ENCODE data around the gene CACNG7.
A peak's percentile ranks its signal among the peaks of the same experiment; 100 is the strongest.
"Not testable (repeated sequence)": the region's sequence is repeated elsewhere in the genome, so short reads cannot be mapped to it uniquely, and the experiment has no call there.

The CACNG7 gene

GRCh38 chr19:53906211-53907192 is 2.6 kb upstream of the CACNG7 start:
- peak; percentile 71 for DNase-seq

GRCh38 chr19:53907193-53907581 is 1.9 kb upstream of the CACNG7 start:
- DNase-seq, result no peak

- no peak for DNase-seq
Measured at GRCh38 chr19:53907690-53908089, 1.4 kb upstream of the CACNG7 start.

- peak; percentile 57 for DNase-seq
Measured at GRCh38 chr19:53908106-53908934, 758 bp upstream of the CACNG7 start.

GRCh38 chr19:53909471-53910169 is 542 bp downstream of the CACNG7 start:
- DNase-seq, result no peak

GRCh38 chr19:53910170-53910518 is 1.1 kb downstream of the CACNG7 start:
- no peak for DNase-seq

- no peak for DNase-seq
Measured at GRCh38 chr19:53912653-53913052, 3.6 kb downstream of the CACNG7 start.

- no peak for DNase-seq
Measured at GRCh38 chr19:53915000-53915399, 5.9 kb downstream of the CACNG7 start.

GRCh38 chr19:53916004-53916403 is 6.9 kb downstream of the CACNG7 start:
- DNase-seq, result no peak

GRCh38 chr19:53917356-53917755 is 8.3 kb downstream of the CACNG7 start:
- no peak for DNase-seq

GRCh38 chr19:53927739-53928138 is 18.7 kb downstream of the CACNG7 start:
- peak; percentile 27 for DNase-seq

GRCh38 chr19:53936029-53936428 is 27.0 kb downstream of the CACNG7 start:
- no peak for DNase-seq

GRCh38 chr19:53942001-53942786 is 33.1 kb downstream of the CACNG7 start:
- no peak for DNase-seq

- no peak for DNase-seq
Measured at GRCh38 chr19:53944416-53944815, 35.3 kb downstream of the CACNG7 start.

- DNase-seq, result no peak
Measured at GRCh38 chr19:53944933-53945332, 35.9 kb downstream of the CACNG7 start.

GRCh38 chr19:53945441-53945840 is 36.4 kb downstream of the CACNG7 start:
- DNase-seq, result no peak

- no peak for DNase-seq
Measured at GRCh38 chr19:53945998-53946397, 36.9 kb downstream of the CACNG7 start.

GRCh38 chr19:53947624-53948023 is 38.5 kb downstream of the CACNG7 start:
- no peak for DNase-seq

- not testable (repeated sequence) for DNase-seq
Measured at GRCh38 chr19:53948611-53949010, 39.5 kb downstream of the CACNG7 start.

GRCh38 chr19:53951436-53951835 is 42.4 kb downstream of the CACNG7 start:
- no peak for DNase-seq

- DNase-seq, result no peak
Measured at GRCh38 chr19:53951947-53952346, 42.9 kb downstream of the CACNG7 start.

GRCh38 chr19:53953383-53953782 is 44.3 kb downstream of the CACNG7 start:
- no peak for DNase-seq

Measured in activated naive CD4-positive, alpha-beta T cell treated with anti-CD3 and anti-CD28 coated beads, Interleukin-2, amount 50 U/mL, for 16 hours (primary cell).